Ureter (tissue), 1 donor: ENCODE data around the gene VAMP8. TPM values are rescaled to one million over a fixed set of nuclear protein-coding genes. Genes with fewer than 3 reads are reported as not detected.
"Not testable (repeated sequence)": the region's sequence is repeated elsewhere in the genome, so short reads cannot be mapped to it uniquely, and the experiment has no call there.

ENCODE experiments used
- DNase-seq: peaks from one replicate; pipeline ENCODE4 v3.0.0-alpha.2; 2020; ENCODE audit warnings: low spot score
- total RNA-seq: library from RNA; stranded (reverse); gene quantifications from one replicate; pipeline ENCODE4 v1.2.4, GENCODE V29; 2023
- donor health status: DM: yes; HTN: yes; CAD: no.

Gene VAMP8
- total RNA-seq, 1 donor from 2014 or later: 165 TPM

- DNase-seq: no peak
Observed at GRCh38 chr2:85547089-85547858, 30.1 kb upstream of the VAMP8 start.

DNA sequence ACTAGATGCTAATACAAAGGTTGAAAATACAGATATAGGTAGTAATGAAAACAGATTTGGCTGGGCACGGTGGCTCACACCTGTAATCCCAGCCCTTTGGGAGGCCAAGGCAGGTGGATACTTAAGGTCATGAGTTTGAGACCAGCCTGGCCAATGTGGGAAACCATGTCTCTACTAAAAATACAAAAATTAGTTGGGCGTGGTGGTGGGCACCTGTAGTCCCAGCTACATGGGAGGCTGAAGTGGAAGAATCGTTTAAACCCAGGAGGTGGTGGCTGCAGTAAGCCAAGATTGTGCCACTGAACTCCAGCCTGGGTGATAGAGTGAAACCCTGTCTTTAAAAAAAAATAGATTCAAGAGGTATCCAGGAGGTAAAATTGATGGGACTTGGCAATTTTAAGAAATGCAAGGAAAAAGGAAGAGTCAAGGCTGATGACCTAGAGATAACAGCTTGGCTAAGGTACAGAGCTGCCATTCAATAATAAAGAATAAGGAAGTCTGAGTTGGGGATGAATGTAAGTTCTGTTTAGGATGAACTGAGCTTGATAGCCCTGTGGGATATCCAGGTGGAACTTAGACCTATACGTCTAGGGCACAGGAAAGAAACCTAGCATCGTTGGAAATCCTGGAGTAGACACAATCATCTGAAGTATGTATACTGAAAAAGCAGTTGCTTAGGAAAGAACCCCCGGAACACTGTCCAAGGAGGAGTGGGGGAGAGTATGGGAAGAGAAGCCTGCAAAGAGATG lies 29.4 kb upstream of the VAMP8 start:
- DNase-seq: no peak

- no peak for DNase-seq
Observed at GRCh38 chr2:85548608-85548900, 28.8 kb upstream of the VAMP8 start.

- DNase-seq: no peak
Observed at GRCh38 chr2:85549095-85549494, 28.3 kb upstream of the VAMP8 start.

DNA sequence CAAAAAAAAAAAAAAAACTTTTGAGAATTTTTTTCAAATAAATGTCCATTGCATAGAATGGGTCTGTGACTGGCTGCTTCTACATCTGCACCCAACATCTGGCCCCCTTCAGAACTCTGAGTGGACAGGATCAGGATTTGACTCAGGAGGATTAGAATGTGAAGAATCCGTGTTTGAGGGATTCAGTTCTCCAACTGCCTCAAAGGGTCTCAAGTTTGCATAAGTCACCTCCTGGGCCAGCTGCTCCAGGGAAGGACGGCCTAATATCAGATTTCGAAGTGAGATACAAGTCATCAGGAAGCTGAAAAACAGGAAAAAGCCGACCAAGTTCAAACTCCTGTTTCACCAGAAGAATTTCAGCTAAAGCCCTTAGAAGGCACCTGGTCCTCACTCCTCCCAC lies 27.6 kb upstream of the VAMP8 start:
- DNase-seq: no peak

- no peak for DNase-seq
Observed at GRCh38 chr2:85550486-85550885, 26.9 kb upstream of the VAMP8 start.

- DNase-seq: peak; percentile 89
Observed at GRCh38 chr2:85551698-85552678, 25.4 kb upstream of the VAMP8 start.

GRCh38 chr2:85553184-85553583 lies 24.2 kb upstream of the VAMP8 start:
- no peak for DNase-seq

DNA sequence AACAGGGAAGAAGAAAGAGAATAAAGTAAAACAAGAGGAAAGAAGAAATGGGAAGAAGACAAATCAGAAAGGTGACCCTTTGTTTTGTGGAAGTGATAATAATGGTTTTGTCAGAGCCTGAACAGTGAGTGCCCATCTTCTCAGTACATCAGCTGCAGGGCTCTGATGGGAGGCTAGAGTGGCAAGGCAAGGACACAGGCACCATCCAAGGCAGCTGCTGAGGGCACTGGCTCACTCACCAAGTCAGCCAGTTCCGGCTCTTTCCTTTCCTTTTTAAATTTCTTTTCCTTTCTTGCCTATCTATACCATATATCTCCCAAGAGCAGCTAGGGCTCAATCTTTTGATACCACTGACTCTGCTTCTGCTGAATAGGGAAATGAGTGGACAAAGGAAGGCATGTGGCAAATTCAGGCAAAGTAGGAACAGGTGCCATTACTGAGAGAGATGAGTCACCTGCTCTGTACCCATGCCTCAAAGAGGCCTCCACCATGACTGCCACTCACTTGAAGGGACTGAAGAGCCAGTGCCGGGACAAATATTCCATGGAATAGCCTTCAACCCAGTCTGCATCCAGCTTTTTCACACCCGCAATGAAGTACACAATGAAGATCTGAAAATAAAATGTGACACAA lies 22.3 kb upstream of the VAMP8 start:
- DNase-seq: no peak

DNA sequence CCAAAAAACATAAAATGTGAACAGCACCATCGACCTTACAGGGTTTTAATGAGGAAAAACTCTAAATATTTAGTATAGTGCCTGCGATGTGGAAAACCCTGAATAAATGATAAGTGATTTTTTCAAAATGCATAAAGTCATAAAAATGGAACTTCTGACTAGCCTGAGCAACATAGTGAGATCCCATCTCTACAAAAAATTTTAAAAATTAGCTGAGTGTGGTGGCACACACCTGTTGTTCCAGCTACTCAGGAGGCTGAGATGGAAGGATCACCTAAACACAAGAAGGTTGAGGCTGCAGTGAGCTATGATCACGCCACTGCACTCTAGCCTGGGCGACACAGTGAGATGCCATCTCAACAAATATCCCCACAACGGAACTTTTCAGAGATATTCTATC lies 20.3 kb upstream of the VAMP8 start:
- DNase-seq: no peak

GRCh38 chr2:85558160-85558559 lies 19.2 kb upstream of the VAMP8 start:
- no peak for DNase-seq

GRCh38 chr2:85560403-85560726 lies 17.0 kb upstream of the VAMP8 start:
- not testable (repeated sequence) for DNase-seq

DNA sequence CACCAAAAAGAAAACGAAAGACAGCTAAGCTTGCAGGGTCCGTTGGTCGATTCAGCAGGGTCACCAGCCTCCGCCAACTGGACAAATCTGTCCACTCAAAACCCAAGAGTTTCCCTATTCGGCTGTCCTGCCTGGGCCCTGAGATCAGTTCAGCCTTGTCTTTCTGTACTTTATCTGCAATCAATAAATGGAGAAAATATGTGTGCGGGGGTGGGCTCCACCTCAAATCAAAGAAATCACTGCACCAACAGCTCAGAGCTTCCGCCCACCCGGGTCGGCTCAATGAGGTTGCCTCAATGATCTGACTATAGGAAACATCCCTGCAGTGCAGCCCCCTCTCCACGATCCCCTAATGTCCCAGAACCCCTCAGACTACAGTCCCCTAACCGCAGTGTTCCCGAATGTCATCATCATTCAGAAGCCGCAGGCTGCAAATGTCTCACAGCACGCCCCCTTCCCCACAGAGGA lies 16.5 kb upstream of the VAMP8 start:
- no peak for DNase-seq

DNA sequence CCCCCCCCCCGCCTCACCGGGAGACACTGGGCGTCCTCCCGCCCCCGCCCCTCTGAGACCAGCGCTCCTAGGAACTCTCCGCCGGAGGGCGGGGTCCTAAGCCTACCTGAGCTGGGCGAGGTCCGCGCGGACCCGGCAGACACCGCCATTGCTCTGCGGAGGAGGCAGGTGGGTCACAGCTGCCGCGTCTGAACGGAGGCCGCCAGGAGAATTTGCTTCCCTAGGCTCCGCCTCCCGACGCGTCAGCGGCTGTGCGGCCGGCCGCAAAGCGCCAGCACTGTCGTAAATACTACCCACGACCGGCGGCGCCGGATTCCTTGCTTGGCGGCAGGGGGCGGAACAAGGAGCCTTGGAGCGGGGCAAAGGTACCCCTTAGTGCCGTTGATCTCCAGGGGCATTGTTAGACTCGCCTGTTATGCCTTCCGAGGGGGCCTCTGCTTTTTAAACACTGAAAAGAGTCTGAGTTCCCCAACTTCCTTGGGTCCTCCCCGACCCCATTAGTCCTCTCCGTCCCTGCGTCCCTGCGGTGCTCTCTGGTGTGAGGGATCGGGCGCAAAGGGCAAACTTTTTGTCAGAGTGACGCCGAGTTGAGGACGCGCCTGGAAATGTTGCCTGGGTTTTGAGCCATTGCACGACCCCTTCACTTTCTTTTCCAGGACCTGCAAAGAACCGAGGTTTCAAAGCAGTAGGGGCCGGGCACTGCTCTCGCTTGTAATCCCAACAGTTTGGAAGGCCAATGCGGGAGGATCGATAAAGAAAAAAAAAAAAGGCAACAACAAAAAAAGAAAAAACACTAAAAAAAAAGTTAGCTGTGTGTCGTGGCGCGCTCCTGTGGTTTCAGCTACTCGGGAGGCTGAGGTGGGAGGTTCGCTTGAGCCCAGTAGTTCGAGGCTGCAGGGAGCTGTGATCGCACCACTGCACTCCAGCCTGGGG lies 15.8 kb upstream of the VAMP8 start, which contains the start of gene GGCX:
Gene GGCX (minus strand): TSS at position 214 of the 933 bp plus-strand sequence. CDS start 65 bp downstream, at position 149.
- DNase-seq: peak; percentile 96

- no peak for DNase-seq
Observed at GRCh38 chr2:85564144-85564563, 13.2 kb upstream of the VAMP8 start.

DNA sequence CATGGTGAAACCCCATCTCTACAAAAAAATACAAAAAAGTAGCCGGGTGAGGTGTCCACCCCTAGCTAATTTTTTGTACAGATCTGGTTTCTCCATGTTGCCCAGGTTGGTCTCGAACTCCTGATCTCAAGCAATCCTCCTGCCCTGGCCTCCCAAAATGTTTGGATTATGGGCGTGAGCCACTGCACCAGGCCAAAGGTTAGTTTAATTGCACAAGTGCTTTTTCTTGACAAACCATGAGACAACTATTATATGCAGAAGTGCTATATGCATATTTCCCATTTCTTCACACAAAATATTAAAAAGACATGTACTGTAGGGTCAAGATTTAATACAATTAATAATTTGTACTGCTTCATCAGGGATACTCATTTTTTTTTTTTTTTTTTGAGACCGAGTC lies 11.1 kb upstream of the VAMP8 start:
- DNase-seq: no peak

- DNase-seq: no peak
Observed at GRCh38 chr2:85575739-85576138, 1.6 kb upstream of the VAMP8 start.

DNA sequence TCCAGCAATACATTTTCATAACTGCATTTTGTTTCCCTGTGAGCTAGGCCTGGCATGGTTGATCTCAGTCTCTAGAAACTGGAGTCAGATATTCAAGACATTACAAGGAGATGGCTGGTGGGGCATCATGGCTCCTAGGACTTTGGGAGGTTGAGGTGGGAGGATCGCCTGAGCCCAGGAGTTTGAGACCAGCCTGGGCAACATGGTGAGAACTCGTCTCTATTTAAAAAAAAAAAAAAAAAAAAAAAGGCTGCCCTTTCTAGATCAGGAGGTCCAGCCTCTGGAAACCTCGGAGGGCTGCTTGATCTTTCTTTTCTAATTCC lies 362 bp upstream of the VAMP8 start:
- DNase-seq: no peak

GRCh38 chr2:85578243-85579180 lies 1.1 kb downstream of the VAMP8 start:
- no peak for DNase-seq
